Glutamatergic neuron (in vitro differentiated cells): Measurements from ENCODE around the gene SEC24A. TPM values are rescaled to one million over a fixed set of nuclear protein-coding genes. Genes with fewer than 3 reads are reported as not detected.
"Not testable (repeated sequence)": the region's sequence is repeated elsewhere in the genome, so short reads cannot be mapped to it uniquely, and the experiment has no call there.

Experiments
- DNase-seq: peaks from one replicate; pipeline ENCODE4 v3.0.0; 2022
- H3K27ac Mint-ChIP-seq: one replicate; pipeline ENCODE4 v1.8.0; 2020; ENCODE audit warnings: mild to moderate bottlenecking, mixed read lengths, inconsistent platforms; ENCODE audit not compliant: unreplicated experiment
- H3K27me3 Mint-ChIP-seq: one replicate; pipeline ENCODE4 v1.8.0; 2020; ENCODE audit warnings: mild to moderate bottlenecking, moderate library complexity, mixed read lengths, inconsistent platforms; ENCODE audit not compliant: unreplicated experiment
- H3K36me3 Mint-ChIP-seq: one replicate; pipeline ENCODE4 v1.8.0; 2020; ENCODE audit warnings: mild to moderate bottlenecking, mixed read lengths, inconsistent platforms; ENCODE audit not compliant: unreplicated experiment
- H3K4me1 Mint-ChIP-seq: one replicate; pipeline ENCODE4 v1.8.0; 2020; ENCODE audit warnings: mild to moderate bottlenecking, low read depth, mixed read lengths, inconsistent platforms; ENCODE audit not compliant: unreplicated experiment
- H3K4me3 Mint-ChIP-seq: one replicate; pipeline ENCODE4 v1.8.0; 2020; ENCODE audit warnings: mild to moderate bottlenecking, mixed read lengths, inconsistent platforms; ENCODE audit not compliant: unreplicated experiment
- H3K9me3 Mint-ChIP-seq: one replicate; pipeline ENCODE4 v1.8.0; 2020; ENCODE audit warnings: mild to moderate bottlenecking, moderate library complexity, mixed read lengths, inconsistent platforms; ENCODE audit not compliant: unreplicated experiment
- long read RNA-seq: library from polyadenylated mRNA; unstranded; transcript quantifications from one replicate; pipeline ENCODE4 v2.0.0, GENCODE V29; 2020; ENCODE audit not compliant: unreplicated experiment
- total RNA-seq: library from RNA; stranded (reverse); fragmentation: NEBNext Ultra II Directional; extraction: Animal tissue kit (Norgen Biotek cat#: 25700); gene quantifications from one replicate; pipeline ENCODE4 v1.2.1, GENCODE V29; 2021; ENCODE audit not compliant: unreplicated experiment
- TF ChIP-seq, protein P1 (sequence below): fragments of 200-600 bp; sonication (generic); IDR thresholded peaks from one replicate; pipeline ENCODE4 v1.5.0; 2021; ENCODE audit not compliant: partially characterized antibody, unreplicated experiment

Gene SEC24A
- total RNA-seq = 23.8 TPM
- long read RNA-seq, full-length matches to known transcripts = 1 of 1 reads
- long read RNA-seq, partial matches to known transcripts = 0 of 1 reads
- long read RNA-seq, other reads (novel, unspliced or antisense) = 0 of 1 reads

DNA sequence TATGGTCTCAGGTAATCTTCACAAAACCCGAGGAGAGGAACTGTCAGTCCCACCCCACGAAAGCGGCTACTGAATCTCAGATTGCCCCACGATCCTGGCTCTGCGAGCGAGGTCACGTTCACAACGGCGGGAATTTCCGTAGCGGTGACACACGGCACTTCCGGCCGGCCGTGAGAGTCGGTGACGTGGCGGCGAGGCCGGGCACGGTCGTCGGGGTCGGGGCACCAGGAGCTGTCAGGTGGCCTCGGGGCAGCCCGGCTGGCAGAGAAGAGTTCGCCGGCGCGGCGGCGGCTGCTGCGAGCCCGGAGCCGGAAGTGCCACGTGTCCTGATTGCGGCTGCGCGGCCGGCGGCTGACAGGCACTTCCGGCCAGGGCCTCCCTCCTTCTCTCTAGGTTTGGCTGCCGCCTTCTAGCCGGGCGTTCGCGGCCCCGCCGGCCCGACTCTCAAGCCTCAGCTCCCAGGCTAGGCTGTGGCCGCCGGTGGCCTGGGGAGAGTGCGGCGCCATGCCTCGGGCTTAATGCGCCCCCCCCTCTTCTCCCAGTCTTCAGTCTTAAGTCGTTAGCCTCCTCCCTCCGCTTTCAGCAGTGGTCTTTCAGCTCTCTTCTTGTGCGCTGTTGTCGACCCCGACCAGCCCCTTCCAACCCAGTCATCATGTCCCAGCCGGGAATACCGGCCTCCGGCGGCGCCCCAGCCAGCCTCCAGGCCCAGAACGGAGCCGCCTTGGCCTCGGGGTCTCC, at the start of gene SEC24A:
TSS of gene SEC24A (plus strand) at position 361 of the 738 bp plus-strand sequence. CDS start at position 653, 292 bp downstream.
- H3K27me3 Mint-ChIP-seq = peaks cover 3% of the 10 kb centered on the region
- TF ChIP-seq, protein P1, sequence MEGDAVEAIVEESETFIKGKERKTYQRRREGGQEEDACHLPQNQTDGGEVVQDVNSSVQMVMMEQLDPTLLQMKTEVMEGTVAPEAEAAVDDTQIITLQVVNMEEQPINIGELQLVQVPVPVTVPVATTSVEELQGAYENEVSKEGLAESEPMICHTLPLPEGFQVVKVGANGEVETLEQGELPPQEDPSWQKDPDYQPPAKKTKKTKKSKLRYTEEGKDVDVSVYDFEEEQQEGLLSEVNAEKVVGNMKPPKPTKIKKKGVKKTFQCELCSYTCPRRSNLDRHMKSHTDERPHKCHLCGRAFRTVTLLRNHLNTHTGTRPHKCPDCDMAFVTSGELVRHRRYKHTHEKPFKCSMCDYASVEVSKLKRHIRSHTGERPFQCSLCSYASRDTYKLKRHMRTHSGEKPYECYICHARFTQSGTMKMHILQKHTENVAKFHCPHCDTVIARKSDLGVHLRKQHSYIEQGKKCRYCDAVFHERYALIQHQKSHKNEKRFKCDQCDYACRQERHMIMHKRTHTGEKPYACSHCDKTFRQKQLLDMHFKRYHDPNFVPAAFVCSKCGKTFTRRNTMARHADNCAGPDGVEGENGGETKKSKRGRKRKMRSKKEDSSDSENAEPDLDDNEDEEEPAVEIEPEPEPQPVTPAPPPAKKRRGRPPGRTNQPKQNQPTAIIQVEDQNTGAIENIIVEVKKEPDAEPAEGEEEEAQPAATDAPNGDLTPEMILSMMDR = no peak
- H3K4me1 Mint-ChIP-seq = peaks cover 6% of the 10 kb centered on the region
- peak; percentile 94 for DNase-seq
- no peaks in the 10 kb centered on the region for H3K36me3 Mint-ChIP-seq
- peak within 1 kb of the TSS; percentile 96 for H3K4me3 Mint-ChIP-seq
- H3K9me3 Mint-ChIP-seq = no peaks in the 10 kb centered on the region
- peak within 1 kb of the TSS; percentile 95 for H3K27ac Mint-ChIP-seq

DNA sequence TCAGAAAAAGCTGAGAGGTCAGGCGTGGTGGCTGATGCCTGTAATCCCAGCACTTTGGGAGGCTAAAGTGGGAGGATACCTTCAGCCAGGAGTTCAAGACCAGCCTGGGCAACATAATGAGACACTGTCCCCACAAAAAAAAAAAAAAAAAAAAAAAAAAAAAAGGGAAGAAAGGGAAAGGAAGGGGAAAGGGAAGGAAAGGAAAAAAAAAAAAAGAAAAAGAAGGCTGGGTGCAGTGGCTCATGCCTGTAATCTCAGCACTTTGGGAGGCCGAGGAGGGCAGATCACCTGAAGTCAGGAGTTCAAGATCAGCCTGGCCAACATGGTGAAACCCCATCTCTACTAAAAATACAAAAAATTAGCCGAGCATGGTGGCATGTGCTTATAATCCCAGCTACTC, 48.8 kb upstream of the SEC24A start:
- not testable (repeated sequence) for H3K27me3 Mint-ChIP-seq, H3K4me3 Mint-ChIP-seq, H3K4me1 Mint-ChIP-seq, H3K9me3 Mint-ChIP-seq, DNase-seq, H3K27ac Mint-ChIP-seq, H3K36me3 Mint-ChIP-seq

DNA sequence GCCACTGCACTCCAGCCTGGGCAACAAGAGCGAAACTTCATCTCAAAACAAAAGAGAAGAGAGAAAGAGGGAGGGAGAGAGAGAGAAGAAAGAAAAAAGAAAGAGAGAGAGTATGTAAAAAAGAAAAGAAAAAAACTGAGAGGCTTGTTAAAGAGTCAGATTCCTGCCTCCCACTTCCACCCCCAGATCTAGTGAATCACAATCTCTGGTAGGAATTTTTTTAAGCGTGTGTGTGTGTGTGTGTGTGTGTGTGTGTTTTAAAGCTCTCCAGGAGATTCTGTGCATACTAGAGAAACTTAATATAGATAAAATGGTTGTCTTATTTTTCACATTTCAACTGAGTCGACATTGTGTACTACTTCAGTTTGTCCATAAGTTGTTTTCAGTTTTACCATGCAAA, 48.0 kb upstream of the SEC24A start:
- Mint-ChIP-seq H3K27me3 (no peaks in the 10 kb centered on the region), H3K27ac (no peak overlapping the region), H3K4me3 (no peak overlapping the region), H3K9me3 (no peaks in the 10 kb centered on the region), H3K4me1 (no peaks in the 10 kb centered on the region), H3K36me3 (no peaks in the 10 kb centered on the region)
- TF ChIP-seq, protein P1 = no peak
- DNase-seq = no peak

DNA sequence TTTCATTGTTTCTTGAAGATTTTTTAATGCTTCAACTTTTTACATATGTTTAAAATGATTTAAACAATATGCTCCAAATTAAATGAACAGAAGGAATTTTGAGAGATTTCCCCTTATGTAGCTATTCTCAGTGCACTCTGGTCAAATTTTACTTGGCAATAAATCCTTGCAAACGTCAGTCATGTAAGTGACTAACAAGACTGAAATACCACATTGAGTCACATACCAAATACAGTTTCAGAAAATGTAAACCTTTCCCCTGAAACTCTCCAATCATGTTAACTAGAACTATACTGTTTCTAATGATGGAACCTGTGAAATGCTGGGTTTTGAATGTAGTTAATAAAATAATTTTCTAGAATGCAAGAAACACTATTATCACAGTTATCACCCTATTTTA, 45.5 kb upstream of the SEC24A start:
- Mint-ChIP-seq H3K9me3 (no peaks in the 10 kb centered on the region), H3K36me3 (no peaks in the 10 kb centered on the region), H3K27ac (no peak overlapping the region), H3K27me3 (no peaks in the 10 kb centered on the region), H3K4me3 (no peak overlapping the region), H3K4me1 (no peaks in the 10 kb centered on the region)
- TF ChIP-seq, protein P1 = no peak
- no peak for DNase-seq

DNA sequence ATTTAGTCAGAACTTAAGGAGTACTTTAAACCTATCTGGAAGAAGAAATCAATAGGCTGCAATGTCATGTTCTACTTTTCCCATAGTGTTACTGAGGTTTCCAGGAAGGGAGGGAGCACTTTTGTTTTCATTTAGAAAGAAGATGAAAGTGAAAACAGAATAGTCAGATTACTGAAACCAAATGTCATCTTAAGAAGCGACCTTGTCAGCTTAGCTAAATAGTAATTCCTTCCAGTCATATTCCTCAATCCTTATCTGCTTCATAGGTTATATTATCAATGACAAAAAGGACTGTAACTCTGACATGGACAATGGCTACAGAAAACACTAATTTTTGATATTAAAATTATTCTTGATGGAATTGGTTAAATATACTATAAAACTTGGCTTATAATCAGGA, 43.7 kb upstream of the SEC24A start:
- DNase-seq = no peak
- H3K4me3 Mint-ChIP-seq = no peak overlapping the region
- no peaks in the 10 kb centered on the region for H3K27me3 Mint-ChIP-seq
- TF ChIP-seq, protein P1 = no peak
- no peaks in the 10 kb centered on the region for H3K36me3 Mint-ChIP-seq
- H3K9me3 Mint-ChIP-seq = no peaks in the 10 kb centered on the region
- no peak overlapping the region for H3K27ac Mint-ChIP-seq
- no peaks in the 10 kb centered on the region for H3K4me1 Mint-ChIP-seq
